CD8-positive, alpha-beta memory T cell (primary cell): ENCODE results near the gene CNGA1. TPM values are rescaled to one million over a fixed set of nuclear protein-coding genes. Genes with fewer than 3 reads are reported as not detected.

ENCODE experiments used
- CTCF ChIA-PET: fragments of 350-600 bp; sonication (Branson Sonifier 250); formaldehyde crosslinking; loops from one replicate; lab custom pipeline; 2021; ENCODE audit warnings: antibody characterized with exemption; lab: Charles Lee
- POLR2A ChIA-PET: fragments of 350-600 bp; sonication (Branson Sonifier 250); formaldehyde crosslinking; loops from one replicate; lab custom pipeline; 2021; ENCODE audit warnings: antibody characterized with exemption; lab: Charles Lee
- DNase-seq, 5 donors: peaks; one replicate each; pipeline versions ENCODE4 v3.0.0 to v3.0.0-alpha.2; 2020 to 2022; ENCODE audit warnings: mixed read lengths in 1 of 5
- H3K27ac ChIP-seq: one replicate; pipeline ENCODE4 v1.7.0; 2013; ENCODE audit warnings: low read depth, mild to moderate bottlenecking, low read length, moderate library complexity
- H3K27me3 ChIP-seq: 2 replicates; pipeline ENCODE4 v1.7.0; 2013; ENCODE audit warnings: low read length, mild to moderate bottlenecking; ENCODE audit not compliant: insufficient read depth, poor library complexity, severe bottlenecking
- H3K36me3 ChIP-seq: 2 replicates; pipeline ENCODE4 v1.7.0; 2013; ENCODE audit warnings: mild to moderate bottlenecking, low read length, moderate library complexity; ENCODE audit not compliant: insufficient read depth
- H3K4me1 ChIP-seq: 2 replicates; pipeline ENCODE4 v1.7.0; 2013; ENCODE audit warnings: mild to moderate bottlenecking, low read length, moderate library complexity; ENCODE audit not compliant: insufficient read depth
- H3K4me3 ChIP-seq: 2 replicates; pipeline ENCODE4 v1.7.0; 2013; ENCODE audit warnings: mild to moderate bottlenecking, low read length
- H3K9me3 ChIP-seq: 2 replicates; pipeline ENCODE4 v1.7.0; 2013; ENCODE audit warnings: mild to moderate bottlenecking, low read length
- H3K27ac Mint-ChIP-seq, 8 donors: one replicate each; pipeline ENCODE4 v1.8.0; 2020 to 2021; ENCODE audit warnings: mixed read lengths in 8 of 8, mild to moderate bottlenecking in 6 of 8, inconsistent platforms in 3 of 8, moderate library complexity in 3 of 8
- H3K27me3 Mint-ChIP-seq, 2 donors: one replicate each; pipeline ENCODE4 v1.8.0; 2020 to 2021; ENCODE audit warnings: mixed read lengths in 2 of 2, mild to moderate bottlenecking in 1 of 2, moderate library complexity in 1 of 2
- H3K36me3 Mint-ChIP-seq, 3 donors: one replicate each; pipeline ENCODE4 v1.8.0; 2020 to 2021; ENCODE audit warnings: mixed read lengths in 3 of 3, inconsistent platforms in 1 of 3, mild to moderate bottlenecking in 1 of 3
- H3K4me1 Mint-ChIP-seq, 3 donors: one replicate each; pipeline ENCODE4 v1.8.0; 2020 to 2021; ENCODE audit warnings: mixed read lengths in 3 of 3, inconsistent platforms in 1 of 3, mild to moderate bottlenecking in 1 of 3
- H3K4me3 Mint-ChIP-seq, 7 donors: one replicate each; pipeline ENCODE4 v1.8.0; 2020 to 2021; ENCODE audit warnings: mixed read lengths in 7 of 7, mild to moderate bottlenecking in 6 of 7, moderate library complexity in 4 of 7, inconsistent platforms in 2 of 7
- H3K9me3 Mint-ChIP-seq, 5 donors: one replicate each; pipeline ENCODE4 v1.8.0; 2020 to 2022; ENCODE audit warnings: mixed read lengths in 5 of 5, mild to moderate bottlenecking in 3 of 5, moderate library complexity in 2 of 5, inconsistent platforms in 1 of 5
- polyA plus RNA-seq: library from polyadenylated mRNA; unstranded; fragments of 300-500 nt; fragmentation: Illumina TruSeq; gene quantifications from one replicate; pipeline ENCODE4 v1.2.3, GENCODE V29; 2021
- total RNA-seq, 2 experiments: library from RNA; stranded (reverse); gene quantifications; one replicate each; pipeline ENCODE4 v1.2.3, GENCODE V29; 2021

CNGA1 gene
- total and polyA plus RNA-seq, 3 experiments from 2014 or later: not detected

GRCh38 chr4:48038666-48039065, 22.2 kb upstream of the CNGA1 start:
- Histone ChIP-seq H3K4me3 (no peak overlapping the region), H3K9me3 (no peaks in the 10 kb centered on the region), H3K27ac (no peak overlapping the region), H3K36me3 (no peaks in the 10 kb centered on the region), H3K27me3 (peaks cover 5% of the 10 kb centered on the region), H3K4me1 (peaks cover 6% of the 10 kb centered on the region)
- ChIA-PET CTCF (interaction anchor here (1.5 kb wide), 1 partner anchor 9 kb away, joined by 3 read pairs; no protein-coding TSS in a partner anchor), POLR2A (no interaction called here)
- Mint-ChIP-seq H3K36me3 (peaks cover 0 to 2% (median 0%) of the 10 kb centered on the region in 3 donors), H3K4me3 (no peak overlapping the region), H3K4me1 (peaks cover 7 to 18% (median 17%) of the 10 kb centered on the region in 3 donors), H3K9me3 (no peaks in the 10 kb centered on the region), H3K27me3 (peaks cover 2 to 12% of the 10 kb centered on the region in 2 donors), H3K27ac (no peak overlapping the region)
- no peak for DNase-seq

DNA sequence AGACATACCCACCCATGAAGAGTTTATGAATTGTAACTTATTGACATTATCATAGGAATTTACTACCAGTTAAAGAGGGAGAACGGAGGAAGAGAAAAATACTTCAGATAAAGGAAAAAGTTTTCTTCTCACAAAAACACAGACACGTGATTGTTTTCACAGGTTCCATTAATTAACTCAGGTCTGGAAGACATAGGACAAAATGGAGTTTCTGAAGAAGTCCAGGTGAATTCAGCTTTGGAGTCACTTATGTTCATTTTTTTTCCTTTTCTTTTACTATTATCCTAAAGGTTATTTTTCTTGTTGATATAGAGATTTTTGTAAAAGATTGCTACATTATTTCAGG, 20.6 kb upstream of the CNGA1 start:
- Mint-ChIP-seq H3K27ac (no peak overlapping the region), H3K36me3 (peaks cover 0 to 2% (median 0%) of the 10 kb centered on the region in 3 donors), H3K27me3 (peaks cover 2 to 12% of the 10 kb centered on the region in 2 donors), H3K4me1 (peaks cover 3 to 8% (median 5%) of the 10 kb centered on the region in 3 donors), H3K9me3 (no peaks in the 10 kb centered on the region), H3K4me3 (no peak overlapping the region)
- Histone ChIP-seq H3K27ac (no peak overlapping the region), H3K27me3 (no peaks in the 10 kb centered on the region), H3K9me3 (no peaks in the 10 kb centered on the region), H3K4me3 (no peak overlapping the region), H3K36me3 (no peaks in the 10 kb centered on the region), H3K4me1 (no peaks in the 10 kb centered on the region)
- ChIA-PET CTCF (interaction anchor here (1.6 kb wide), 1 partner anchor 19 kb away, joined by 3 read pairs; no protein-coding TSS in a partner anchor), POLR2A (no interaction called here)
- no peak for DNase-seq

GRCh38 chr4:48035952-48036351, 19.5 kb upstream of the CNGA1 start:
- ChIA-PET POLR2A (no interaction called here), CTCF (interaction anchor here (0.7 to 4.6 kb wide), 5 partner anchors 8 to 50 kb away, joined by 3 to 40 read pairs (median 3); no protein-coding TSS in a partner anchor)
- Histone ChIP-seq H3K4me1 (no peaks in the 10 kb centered on the region), H3K27me3 (no peaks in the 10 kb centered on the region), H3K36me3 (no peaks in the 10 kb centered on the region), H3K9me3 (no peaks in the 10 kb centered on the region), H3K27ac (no peak overlapping the region), H3K4me3 (no peak overlapping the region)
- Mint-ChIP-seq H3K27ac (no peak overlapping the region), H3K36me3 (peaks cover 0 to 2% (median 0%) of the 10 kb centered on the region in 3 donors), H3K27me3 (peaks cover 4 to 5% of the 10 kb centered on the region in 2 donors), H3K9me3 (no peaks in the 10 kb centered on the region), H3K4me1 (peaks cover 3 to 5% (median 5%) of the 10 kb centered on the region in 3 donors), H3K4me3 (no peak overlapping the region)
- DNase-seq: no peak

- H3K27me3 ChIP-seq: no peaks in the 10 kb centered on the region
- H3K4me1 ChIP-seq: no peaks in the 10 kb centered on the region
- Mint-ChIP-seq H3K36me3 (peaks cover 0 to 2% (median 0%) of the 10 kb centered on the region in 3 donors), H3K27ac (no peak overlapping the region), H3K9me3 (no peaks in the 10 kb centered on the region), H3K4me1 (peaks cover 3 to 7% (median 5%) of the 10 kb centered on the region in 3 donors), H3K4me3 (peak overlapping the region in 1 of 7 donors; percentile 20), H3K27me3 (peaks cover 0 to 5% of the 10 kb centered on the region in 2 donors)
- no peak overlapping the region for H3K4me3 ChIP-seq
- ChIA-PET POLR2A (no interaction called here), CTCF (interaction anchor here (0.6 to 4.6 kb wide), 18 partner anchors 10 to 106 kb away, joined by 3 to 40 read pairs (median 4); no protein-coding TSS in a partner anchor)
- DNase-seq: peak; percentile 24 to 68 (median 46)
- H3K27ac ChIP-seq: no peak overlapping the region
- H3K9me3 ChIP-seq: no peaks in the 10 kb centered on the region
- no peaks in the 10 kb centered on the region for H3K36me3 ChIP-seq
Observed at GRCh38 chr4:48033825-48034413, 17.4 kb upstream of the CNGA1 start.

GRCh38 chr4:48033412-48033811, 16.9 kb upstream of the CNGA1 start:
- Mint-ChIP-seq H3K27ac (no peak overlapping the region), H3K27me3 (peaks cover 0 to 5% of the 10 kb centered on the region in 2 donors), H3K9me3 (no peaks in the 10 kb centered on the region), H3K4me1 (peaks cover 3 to 12% (median 11%) of the 10 kb centered on the region in 3 donors), H3K4me3 (no peak overlapping the region), H3K36me3 (peaks cover 0 to 2% (median 0%) of the 10 kb centered on the region in 3 donors)
- Histone ChIP-seq H3K36me3 (no peaks in the 10 kb centered on the region), H3K4me3 (no peak overlapping the region), H3K9me3 (no peaks in the 10 kb centered on the region), H3K4me1 (no peaks in the 10 kb centered on the region), H3K27me3 (no peaks in the 10 kb centered on the region), H3K27ac (no peak overlapping the region)
- no peak for DNase-seq
- POLR2A ChIA-PET: no interaction called here
- CTCF ChIA-PET: interaction anchor here (0.6 to 4.6 kb wide), 13 partner anchors 9 to 107 kb away, joined by 3 to 40 read pairs (median 4); no protein-coding TSS in a partner anchor

GRCh38 chr4:48032721-48033120, 16.2 kb upstream of the CNGA1 start:
- POLR2A ChIA-PET: no interaction called here
- CTCF ChIA-PET: interaction anchor here (0.7 to 4.6 kb wide), 6 partner anchors 10 to 107 kb away, joined by 3 to 40 read pairs (median 8); no protein-coding TSS in a partner anchor
- H3K27ac ChIP-seq: no peak overlapping the region
- no peak for DNase-seq
- Mint-ChIP-seq H3K4me1 (peaks cover 3 to 15% (median 14%) of the 10 kb centered on the region in 3 donors), H3K27ac (no peak overlapping the region), H3K27me3 (peaks cover 0 to 3% of the 10 kb centered on the region in 2 donors), H3K36me3 (peaks cover 0 to 2% (median 0%) of the 10 kb centered on the region in 3 donors), H3K4me3 (no peak overlapping the region), H3K9me3 (no peaks in the 10 kb centered on the region)
- H3K9me3 ChIP-seq: no peaks in the 10 kb centered on the region
- no peaks in the 10 kb centered on the region for H3K4me1 ChIP-seq
- H3K27me3 ChIP-seq: no peaks in the 10 kb centered on the region
- no peaks in the 10 kb centered on the region for H3K36me3 ChIP-seq
- no peak overlapping the region for H3K4me3 ChIP-seq

DNA sequence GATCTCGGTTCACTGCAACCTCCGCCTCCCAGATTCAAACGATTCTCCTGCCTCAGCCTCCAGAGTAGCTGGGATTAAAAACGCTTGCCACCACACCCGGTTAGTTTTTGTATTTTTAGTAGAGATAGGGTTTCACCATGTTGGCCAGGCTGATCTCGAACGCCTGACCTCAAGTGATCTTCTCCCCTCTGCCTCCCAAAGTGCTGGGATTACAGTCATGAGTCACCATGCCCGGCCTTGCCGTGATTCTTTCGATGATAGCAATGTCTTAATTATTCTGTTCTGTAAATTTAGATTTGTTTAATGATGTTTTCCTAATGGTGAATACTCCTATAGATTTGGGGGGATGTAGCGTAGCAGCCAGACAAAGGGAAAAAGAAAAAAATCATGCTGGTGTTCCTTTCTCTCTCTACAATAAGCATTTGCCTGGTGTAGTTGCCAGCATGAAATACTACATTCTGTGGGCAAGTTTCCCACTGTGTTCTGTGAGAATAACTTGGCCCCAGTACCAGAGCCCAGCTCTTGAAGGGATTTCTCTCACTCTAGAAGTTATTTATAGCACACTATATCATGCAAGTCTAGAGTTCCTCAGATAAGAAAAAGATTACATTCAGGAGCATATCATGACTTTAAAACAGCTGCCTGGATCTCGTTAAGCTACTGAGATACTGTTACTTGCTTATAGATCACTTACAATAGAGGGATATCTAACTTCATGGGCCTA, 15.5 kb upstream of the CNGA1 start:
- POLR2A ChIA-PET: no interaction called here
- Mint-ChIP-seq H3K9me3 (no peaks in the 10 kb centered on the region), H3K27ac (no peak overlapping the region), H3K4me3 (no peak overlapping the region), H3K4me1 (peaks cover 3 to 15% (median 14%) of the 10 kb centered on the region in 3 donors), H3K36me3 (peaks cover 0 to under 1% (median 0%) of the 10 kb centered on the region in 3 donors), H3K27me3 (peaks cover 0 to 3% of the 10 kb centered on the region in 2 donors)
- no peaks in the 10 kb centered on the region for H3K27me3 ChIP-seq
- H3K27ac ChIP-seq: no peak overlapping the region
- no peaks in the 10 kb centered on the region for H3K9me3 ChIP-seq
- H3K36me3 ChIP-seq: no peaks in the 10 kb centered on the region
- H3K4me3 ChIP-seq: no peak overlapping the region
- H3K4me1 ChIP-seq: no peaks in the 10 kb centered on the region
- CTCF ChIA-PET: interaction anchor here (0.7 to 4.6 kb wide), 7 partner anchors 11 to 108 kb away, joined by 3 to 40 read pairs (median 6); no protein-coding TSS in a partner anchor
- DNase-seq: no peak
